Femur (tissue), 1 donor: ENCODE measurements around the gene CHST3.
"Not testable (repeated sequence)": the region's sequence is repeated elsewhere in the genome, so short reads cannot be mapped to it uniquely, and the experiment has no call there.

ENCODE experiments used
- DNase-seq: peaks from one replicate; pipeline ENCODE4 v3.0.0-alpha.2; 2017

Gene CHST3

GRCh38 chr10:71950683-71951082, 13.5 kb upstream of the CHST3 start:
- DNase-seq = no peak

- DNase-seq = no peak
Observed at GRCh38 chr10:71952745-71953144, 11.4 kb upstream of the CHST3 start.

- no peak for DNase-seq
Observed at GRCh38 chr10:71957546-71958275, 6.5 kb upstream of the CHST3 start.

GRCh38 chr10:71959526-71959925, 4.7 kb upstream of the CHST3 start:
- DNase-seq = no peak

GRCh38 chr10:71961831-71962230, 2.4 kb upstream of the CHST3 start:
- no peak for DNase-seq

- DNase-seq = no peak
Observed at GRCh38 chr10:71962901-71963300, 1.3 kb upstream of the CHST3 start.

GRCh38 chr10:71963351-71964097, 671 bp upstream of the CHST3 start:
- peak; percentile 51 for DNase-seq

GRCh38 chr10:71964743-71965515, 734 bp downstream of the CHST3 start:
- peak; percentile 81 for DNase-seq

- no peak for DNase-seq
Observed at GRCh38 chr10:71965623-71966022, 1.4 kb downstream of the CHST3 start.

- DNase-seq = no peak
Observed at GRCh38 chr10:71966046-71967004, 2.1 kb downstream of the CHST3 start.

GRCh38 chr10:71967958-71968357, 3.8 kb downstream of the CHST3 start:
- DNase-seq = not testable (repeated sequence)

- no peak for DNase-seq
Observed at GRCh38 chr10:71968553-71969474, 4.6 kb downstream of the CHST3 start.

- no peak for DNase-seq
Observed at GRCh38 chr10:71969929-71970328, 5.7 kb downstream of the CHST3 start.

- DNase-seq = peak; percentile 60
Observed at GRCh38 chr10:71970331-71970730, 6.1 kb downstream of the CHST3 start.

GRCh38 chr10:71970869-71971268, 6.7 kb downstream of the CHST3 start:
- DNase-seq = no peak

GRCh38 chr10:71971311-71971731, 7.1 kb downstream of the CHST3 start:
- DNase-seq = no peak

GRCh38 chr10:71971769-71972555, 7.8 kb downstream of the CHST3 start:
- DNase-seq = no peak

GRCh38 chr10:71972746-71973695, 8.8 kb downstream of the CHST3 start:
- DNase-seq = no peak
